HG03354 (cell line): Measurements from ENCODE around the gene C14orf180.

Experiments used
- ATAC-seq: cut with Tn5 transposase; IDR thresholded peaks from one replicate; pipeline ENCODE4 v1.9.1; 2021; ENCODE audit warnings: mild to moderate bottlenecking; ENCODE audit not compliant: unreplicated experiment, poor library complexity, severe bottlenecking

The C14orf180 gene

GRCh38 chr14:104600805-104601204 lies 21.2 kb downstream of the C14orf180 start:
- no peak for ATAC-seq

DNA sequence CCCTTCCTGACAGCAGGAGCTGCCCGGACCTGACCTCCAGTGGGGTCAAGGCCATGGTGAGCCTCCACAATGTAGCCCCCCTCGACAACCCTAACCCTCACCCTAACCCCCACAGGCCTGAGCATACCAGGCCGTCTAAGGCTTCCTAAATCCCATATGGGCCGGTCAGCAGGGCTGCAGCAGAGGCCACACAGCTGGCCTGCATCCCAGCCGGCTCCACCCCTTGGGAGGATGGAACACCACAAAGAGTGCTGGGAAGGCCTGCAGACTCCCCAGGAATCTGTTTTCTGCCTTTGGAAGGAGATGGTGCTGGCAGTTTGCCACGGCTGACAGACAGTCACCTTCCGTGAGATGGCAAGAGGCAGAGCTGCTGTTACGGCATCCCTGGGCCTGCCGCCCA lies 22.2 kb downstream of the C14orf180 start:
- ATAC-seq = no peak

DNA sequence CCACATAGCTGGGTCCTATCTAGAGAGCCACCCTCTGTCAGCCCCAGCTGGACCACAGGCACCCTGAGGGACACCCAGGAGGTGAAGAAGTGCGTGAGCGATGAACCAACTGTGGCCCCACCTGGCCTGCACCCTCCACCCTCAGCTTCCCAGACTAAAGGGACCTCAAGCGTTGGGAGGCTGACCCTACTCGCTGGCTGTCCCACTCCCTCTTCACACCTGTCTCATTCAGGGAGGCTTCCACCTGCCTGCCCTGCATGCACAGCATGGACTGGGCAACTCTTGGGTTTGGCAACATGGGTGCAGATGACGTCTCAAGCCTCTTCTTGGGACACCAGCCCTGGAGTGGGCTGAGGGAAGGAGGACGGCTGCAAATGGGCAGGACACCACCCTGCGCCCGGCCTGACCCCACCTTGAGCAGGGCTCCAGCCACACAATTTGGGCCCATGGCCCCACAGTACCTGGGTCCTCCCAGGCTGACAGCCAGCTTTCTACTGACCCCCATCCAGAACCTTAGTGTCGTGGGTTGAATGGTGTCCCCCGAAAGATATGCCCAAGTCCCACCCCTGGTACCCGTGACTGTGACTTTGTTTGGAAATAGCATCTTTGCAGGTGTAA lies 22.9 kb downstream of the C14orf180 start:
- ATAC-seq = no peak

- no peak for ATAC-seq
Observed at GRCh38 chr14:104602933-104603325, 23.4 kb downstream of the C14orf180 start.

- no peak for ATAC-seq
Observed at GRCh38 chr14:104603711-104604401, 24.3 kb downstream of the C14orf180 start.

DNA sequence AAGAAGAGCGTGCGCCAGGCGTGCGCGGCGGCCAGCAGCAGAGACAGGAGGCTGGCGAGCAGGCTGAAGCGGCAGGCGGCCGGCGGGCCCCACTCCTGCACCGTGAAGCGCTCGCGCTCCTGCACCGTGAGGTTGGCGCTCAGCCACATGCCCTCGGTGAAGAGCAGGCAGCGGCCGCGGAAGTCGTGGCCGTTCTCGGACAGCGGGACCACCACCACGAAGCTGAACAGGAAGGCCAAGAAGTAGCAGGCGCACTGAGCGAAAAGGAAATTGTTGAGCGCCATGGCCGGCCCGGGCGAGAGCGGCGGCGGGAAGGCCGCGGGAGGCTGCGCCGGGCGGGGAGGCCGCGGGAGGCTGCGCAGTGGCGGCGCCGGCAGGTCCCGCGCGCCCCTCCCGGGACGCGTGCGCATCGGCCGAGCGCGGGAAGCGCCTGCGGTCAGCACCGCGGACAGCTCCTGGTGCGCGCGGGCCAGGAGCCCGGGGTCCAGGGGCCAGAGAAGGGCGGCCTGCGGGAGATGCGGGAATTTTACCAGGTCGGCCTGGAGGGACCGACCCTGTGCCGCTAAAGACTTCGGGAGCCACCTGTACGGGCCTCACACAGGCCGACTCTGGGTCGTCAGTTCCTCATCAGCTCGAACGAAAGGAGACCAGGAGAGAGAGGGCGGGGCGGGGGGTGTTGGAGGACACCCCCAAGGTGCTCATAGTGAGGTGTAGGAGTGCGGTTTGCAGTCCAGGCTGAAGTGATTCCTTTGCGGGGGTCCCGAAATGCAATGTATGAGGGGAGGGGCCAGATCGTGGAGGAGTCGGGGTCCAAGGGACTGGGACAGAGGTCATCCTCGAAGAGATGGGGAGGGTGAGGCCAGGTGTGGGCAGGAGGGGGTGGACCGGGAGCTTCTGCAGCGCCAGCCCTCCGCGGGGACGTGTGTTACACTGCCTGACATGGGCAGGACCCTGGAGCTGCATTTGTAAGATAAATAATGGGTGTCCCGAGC lies 25.2 kb downstream of the C14orf180 start, which contains the start of gene TMEM179:
TSS of gene TMEM179 (minus strand) at position 315 of the 992 bp plus-strand sequence. CDS start at position 284, 31 bp downstream.
- no peak for ATAC-seq

DNA sequence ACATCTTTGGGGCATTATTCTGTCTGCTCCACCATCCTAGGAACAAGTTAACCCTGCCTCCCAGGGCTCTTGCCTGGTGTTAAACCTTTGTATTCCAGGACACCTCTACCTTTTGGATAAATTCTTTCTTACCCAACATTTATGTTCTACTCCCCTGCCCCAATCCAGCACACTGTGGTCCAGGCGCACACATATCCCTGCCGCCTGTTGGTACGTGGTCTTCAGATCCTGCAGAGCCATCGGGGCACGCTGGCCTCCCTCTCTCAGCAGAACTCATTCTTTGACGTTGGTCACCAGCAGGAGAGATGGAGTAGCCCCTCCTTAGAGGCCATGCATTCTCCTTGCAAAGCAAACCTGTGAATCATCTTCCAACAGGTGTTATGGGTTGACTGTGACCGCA lies 30.1 kb downstream of the C14orf180 start:
- no peak for ATAC-seq

DNA sequence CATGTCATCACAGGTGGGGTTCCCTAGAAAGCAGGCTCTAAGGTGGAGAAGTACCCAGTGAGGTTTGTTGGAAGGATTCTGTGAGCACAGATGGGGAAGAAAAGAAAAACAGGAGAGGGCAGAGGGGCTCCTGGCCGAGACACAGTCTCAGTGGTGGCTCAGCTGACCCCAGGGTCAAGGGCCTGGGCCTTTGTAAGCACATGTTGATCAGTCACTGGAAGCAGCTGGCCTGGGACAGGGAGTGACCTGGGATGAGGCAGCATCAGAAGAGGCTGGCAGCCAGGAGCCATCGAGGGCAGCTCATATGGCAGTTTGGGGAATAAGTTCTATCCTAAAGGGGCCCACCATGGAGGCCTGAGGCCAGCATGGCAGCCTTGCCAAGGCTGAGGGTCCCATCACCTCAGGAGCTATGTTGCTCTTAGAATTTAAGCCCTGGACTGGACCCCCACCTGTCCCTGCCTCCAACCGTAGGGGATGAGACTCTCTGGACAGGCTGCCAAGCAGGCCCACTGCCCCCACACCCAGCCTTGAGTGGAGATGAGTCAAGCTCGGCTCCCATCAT lies 31.3 kb downstream of the C14orf180 start:
- ATAC-seq = no peak

GRCh38 chr14:104611881-104612280 lies 32.3 kb downstream of the C14orf180 start:
- ATAC-seq = no peak

DNA sequence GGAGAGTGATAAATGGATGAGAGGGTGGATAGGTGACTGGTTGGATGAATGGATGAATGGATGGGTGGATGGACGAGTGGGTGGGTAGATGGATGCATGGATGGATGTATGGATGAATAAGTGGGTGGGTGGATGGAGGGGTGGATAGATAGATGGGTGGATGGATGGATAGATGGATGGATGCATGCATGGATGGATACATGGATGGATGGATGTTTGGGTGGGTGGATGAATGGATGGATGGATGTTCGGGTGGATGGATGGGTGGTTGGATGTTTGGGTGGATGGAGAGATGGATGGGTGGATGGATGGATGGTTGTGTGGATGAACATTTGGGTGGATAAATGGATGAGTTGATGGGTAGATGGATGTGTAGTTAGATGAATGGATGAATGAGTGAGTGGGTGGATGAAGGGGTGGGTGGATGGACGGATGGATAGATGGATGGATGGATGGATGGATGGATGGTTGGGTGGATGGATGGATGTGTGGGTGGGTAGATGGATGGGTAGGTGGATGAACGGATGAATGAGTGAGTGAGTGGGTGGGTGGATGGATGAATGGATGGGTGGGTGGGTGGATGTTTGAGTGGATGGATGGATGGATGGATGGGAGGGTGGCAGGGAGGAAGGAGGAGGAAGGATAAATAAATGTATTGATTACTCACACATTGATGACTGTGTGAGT lies 34.7 kb downstream of the C14orf180 start:
- no peak for ATAC-seq

DNA sequence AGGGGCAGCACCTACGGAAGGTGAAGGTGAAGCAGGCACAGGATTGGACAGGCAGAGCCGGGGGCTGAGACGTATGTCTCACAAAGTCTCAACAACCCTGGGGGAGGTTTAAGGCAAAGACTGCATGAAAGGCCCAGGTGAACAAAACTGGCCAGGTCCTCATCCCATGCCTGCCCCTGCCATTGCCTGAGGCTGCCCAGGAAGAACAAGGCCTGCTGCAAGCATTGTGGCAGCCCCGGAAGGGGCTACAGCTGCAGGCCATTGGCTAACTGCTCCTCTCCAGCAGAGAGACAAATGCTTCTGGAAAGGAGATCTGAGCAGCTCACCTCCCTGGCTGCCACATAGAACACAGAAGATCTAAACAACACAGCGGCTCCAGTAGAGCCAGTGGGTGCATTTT lies 45.4 kb downstream of the C14orf180 start:
- no peak for ATAC-seq

DNA sequence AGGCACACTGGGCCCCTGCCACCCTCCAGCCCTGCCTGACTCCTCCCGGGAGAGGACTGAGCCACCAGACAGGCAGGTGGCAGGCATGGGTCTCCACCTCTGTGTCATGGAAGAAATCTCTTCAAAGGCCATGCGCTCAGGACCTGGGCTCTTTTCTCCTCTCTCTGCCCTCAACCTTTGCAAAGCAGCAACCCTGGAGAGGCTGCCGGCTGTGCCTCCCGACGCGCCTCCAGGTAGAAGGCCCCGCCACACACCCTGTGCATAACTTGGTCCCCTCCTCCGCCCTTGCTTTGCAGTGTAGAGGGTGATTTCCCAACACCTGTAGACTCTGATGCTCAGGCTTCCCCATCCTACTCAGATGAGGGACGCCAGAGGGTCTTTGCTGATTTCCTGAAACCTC lies 53.2 kb downstream of the C14orf180 start:
- no peak for ATAC-seq

DNA sequence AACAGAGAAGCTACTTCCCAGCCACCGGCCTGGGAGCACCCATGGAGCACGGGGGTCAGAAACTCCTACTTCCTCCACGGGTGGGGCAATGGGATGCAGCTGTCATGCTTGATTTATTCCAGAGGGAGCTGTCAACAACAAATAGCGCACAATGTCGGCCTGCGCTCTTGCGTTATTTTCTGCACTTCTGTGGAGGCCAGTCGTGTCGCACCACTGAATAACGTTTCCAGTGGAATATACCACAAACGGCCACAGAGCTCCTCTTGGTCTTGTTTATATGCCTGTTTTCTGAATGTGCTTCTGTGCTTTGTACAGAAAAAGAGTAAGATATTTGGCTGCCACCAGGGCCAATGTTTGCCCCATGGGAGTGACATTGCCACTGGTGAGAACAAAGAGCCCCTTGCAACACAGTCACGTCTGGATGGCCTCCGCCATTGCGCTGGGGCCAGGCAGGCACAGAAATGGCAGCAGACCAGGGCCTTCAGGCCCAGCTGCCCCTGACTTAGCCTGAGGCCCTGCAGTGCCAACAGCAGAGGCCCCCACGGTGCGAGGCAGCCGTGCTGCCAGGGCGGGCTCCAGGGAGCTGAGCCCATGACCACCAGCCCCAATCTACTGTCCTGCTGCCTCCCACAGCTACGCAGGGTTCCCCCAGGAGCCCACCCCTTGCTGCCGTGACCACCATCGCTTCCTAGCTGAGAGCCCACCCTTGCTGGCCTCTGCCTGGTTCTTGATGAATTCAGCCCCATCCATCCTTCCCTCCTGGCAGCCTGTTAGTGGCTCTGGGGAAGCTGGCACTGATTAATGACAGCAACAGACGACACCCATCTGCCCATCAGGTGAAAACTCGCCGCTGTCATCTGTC lies 53.9 kb downstream of the C14orf180 start:
- no peak for ATAC-seq

DNA sequence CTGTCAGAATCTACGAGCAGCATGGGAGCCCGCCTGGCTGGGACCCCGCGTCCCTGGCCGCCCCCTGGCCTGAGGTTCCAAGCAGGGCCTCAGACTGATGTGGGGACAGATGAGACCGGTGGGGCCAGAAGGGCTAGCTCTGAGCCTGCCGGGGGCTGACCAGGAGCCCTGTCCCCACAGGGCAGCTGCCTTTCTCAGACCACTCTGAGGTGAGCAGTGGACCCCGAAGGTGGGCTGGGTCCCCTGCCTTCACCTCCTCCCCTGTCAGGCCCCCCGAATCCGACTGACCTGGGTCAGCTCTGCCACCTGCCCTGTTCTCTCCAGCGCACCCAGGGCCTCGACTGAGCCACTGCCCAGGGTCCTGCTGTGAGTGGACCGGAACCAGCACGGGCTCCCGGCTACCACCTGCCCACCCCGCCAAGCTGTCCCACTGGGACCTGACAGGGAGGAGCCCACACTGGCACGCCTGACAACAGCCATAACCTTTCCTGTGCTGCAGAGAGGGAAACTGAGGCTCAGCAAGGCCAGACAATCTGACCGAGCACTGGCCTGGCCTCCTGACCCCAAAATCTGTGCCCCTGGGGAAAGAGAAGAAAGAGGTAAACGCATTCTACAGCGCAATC lies 54.7 kb downstream of the C14orf180 start:
- ATAC-seq = no peak

DNA sequence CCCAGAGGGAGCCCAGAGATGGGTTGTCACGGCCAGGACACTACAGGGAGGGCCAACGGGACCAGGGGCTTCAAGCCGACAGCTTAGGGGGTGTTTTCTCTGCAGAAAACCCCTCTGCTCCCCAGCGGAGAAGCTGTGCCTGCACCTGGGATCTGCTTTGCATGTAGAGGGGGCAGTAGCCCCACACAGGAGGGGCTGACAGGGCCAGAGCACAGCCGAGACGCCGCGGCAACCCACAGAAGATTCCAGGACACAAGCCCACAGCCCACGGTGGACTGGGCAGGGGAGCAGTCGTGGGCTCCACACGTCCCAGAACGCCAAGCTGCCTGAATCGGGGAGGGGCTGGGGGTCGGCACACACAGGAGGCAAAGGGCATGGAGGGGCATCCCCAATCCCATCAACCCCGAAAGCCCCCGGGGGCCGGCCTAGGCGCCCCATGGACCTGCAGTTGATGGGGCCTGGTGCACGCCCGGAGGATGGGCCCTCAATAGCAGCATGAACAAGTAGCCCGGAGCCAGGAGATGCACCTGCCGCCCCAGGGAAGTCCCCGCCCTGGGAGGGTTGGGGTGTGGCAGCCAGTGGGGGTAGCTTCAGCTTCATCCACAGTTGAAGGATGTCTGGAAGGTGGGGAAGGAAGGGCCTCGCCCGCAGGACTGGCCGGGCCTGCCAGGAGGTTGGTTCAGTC lies 55.5 kb downstream of the C14orf180 start:
- ATAC-seq = no peak

- no peak for ATAC-seq
Observed at GRCh38 chr14:104635717-104636116, 56.2 kb downstream of the C14orf180 start.

DNA sequence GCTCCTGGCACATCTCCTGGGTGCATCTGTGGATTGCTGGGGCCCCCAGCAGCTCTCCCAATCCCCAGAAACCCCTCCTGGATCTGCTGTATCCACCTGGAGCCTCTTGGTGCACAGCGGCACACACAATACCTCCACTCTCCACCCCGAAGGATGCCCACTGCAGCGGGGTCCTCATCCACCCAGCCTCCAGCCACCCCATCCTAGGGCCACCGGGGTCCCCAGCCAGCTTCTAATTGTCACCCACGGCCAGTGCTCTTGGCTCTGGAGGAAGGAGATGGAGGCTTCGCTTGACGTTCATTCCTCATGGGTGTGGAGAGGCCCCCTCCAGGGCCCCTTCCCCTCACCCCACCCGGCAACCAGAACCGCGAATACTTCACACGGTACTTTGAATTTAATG lies 56.6 kb downstream of the C14orf180 start:
- no peak for ATAC-seq
